D721Med (cell line): ENCODE measurements around the gene DNAJB14.
"Not testable (repeated sequence)": the region's sequence is repeated elsewhere in the genome, so short reads cannot be mapped to it uniquely, and the experiment has no call there.

Experiments
- DNase-seq: peaks from one replicate; pipeline ENCODE4 v3.0.0; 2011; ENCODE audit warnings: low spot score; ENCODE audit not compliant: insufficient read length
- FAIRE-seq: peaks from 2 replicates; lab custom pipeline; 2011; peaks lifted over from hg19 to GRCh38; lab: Jason Lieb, UNC
- CTCF ChIP-seq: IDR thresholded peaks from 2 replicates; pipeline ENCODE4 v1.5.1; 2012; ENCODE audit warnings: mild to moderate bottlenecking, control low read depth; ENCODE audit not compliant: insufficient read depth; ENCODE audit errors: missing control alignments

The DNAJB14 gene

GRCh38 chr4:99971453-99972111, 25.2 kb upstream of the DNAJB14 start:
- FAIRE-seq (no peak), DNase-seq (no peak)
- TF ChIP-seq CTCF = no peak

DNA sequence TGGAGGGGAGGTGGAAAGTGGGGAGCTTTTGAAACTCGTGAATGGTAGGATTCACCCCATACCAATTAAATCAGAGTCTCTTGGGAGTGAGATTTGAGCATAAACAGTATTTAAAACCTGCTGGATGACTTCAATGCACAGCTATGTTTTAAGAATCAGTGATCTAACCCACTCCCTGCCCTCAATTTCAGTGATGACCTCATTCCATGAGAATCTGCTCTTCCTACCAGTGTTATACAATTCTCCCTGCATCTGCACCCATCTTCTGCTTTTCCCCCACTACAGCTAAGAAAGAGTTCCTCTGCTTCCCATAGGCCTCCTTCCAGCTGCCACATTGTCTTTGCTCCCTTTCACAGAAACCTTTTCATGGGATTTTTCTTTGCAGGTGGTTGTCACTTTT, 21.9 kb upstream of the DNAJB14 start:
- FAIRE-seq = no peak
- no peak for TF ChIP-seq CTCF
- no peak for DNase-seq

GRCh38 chr4:99966692-99967091, 20.3 kb upstream of the DNAJB14 start:
- no peak for TF ChIP-seq CTCF
- DNase-seq = no peak
- FAIRE-seq = no peak

DNA sequence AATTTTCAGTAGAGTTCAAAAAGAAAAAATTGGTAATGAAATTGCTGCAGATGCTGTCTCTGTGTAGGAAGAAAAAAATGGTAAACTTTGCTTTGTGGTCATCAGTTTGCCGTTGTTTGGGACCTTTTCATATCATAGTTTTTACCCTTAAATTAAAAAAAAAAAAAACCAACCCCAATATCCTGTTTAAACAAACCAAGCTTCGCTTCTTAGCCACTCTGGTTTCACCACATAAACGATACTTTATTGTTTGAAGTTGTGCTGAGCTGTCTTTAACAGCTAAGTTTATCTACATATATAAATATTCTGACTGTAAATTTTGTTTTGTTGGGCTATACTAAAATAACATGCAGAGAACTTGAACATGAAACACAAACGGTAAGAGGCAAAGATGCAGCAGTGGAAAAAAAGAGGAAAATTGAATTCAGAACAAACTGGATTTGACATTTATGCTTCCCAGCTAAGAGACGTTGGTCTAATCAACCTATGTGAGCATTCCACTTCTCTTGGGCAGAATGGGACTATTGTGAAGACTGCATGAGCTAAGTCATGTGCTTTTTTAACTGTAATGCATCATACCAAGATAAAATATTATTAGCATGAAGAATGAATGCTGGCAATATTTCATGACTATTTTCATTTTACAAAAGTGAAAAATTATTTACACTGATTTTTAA, 19.4 kb upstream of the DNAJB14 start:
- no peak for TF ChIP-seq CTCF
- FAIRE-seq (no peak), DNase-seq (no peak)

GRCh38 chr4:99965173-99965572, 18.8 kb upstream of the DNAJB14 start:
- TF ChIP-seq CTCF = no peak
- no peak for FAIRE-seq

GRCh38 chr4:99961711-99962110, 15.3 kb upstream of the DNAJB14 start:
- DNase-seq (no peak), FAIRE-seq (no peak)
- no peak for TF ChIP-seq CTCF

More at GRCh38 chr4:99965173-99965572, 18.8 kb upstream of the DNAJB14 start:
- no peak for DNase-seq

GRCh38 chr4:99960648-99961047, 14.2 kb upstream of the DNAJB14 start:
- FAIRE-seq = no peak
- no peak for DNase-seq
- TF ChIP-seq CTCF = no peak

DNA sequence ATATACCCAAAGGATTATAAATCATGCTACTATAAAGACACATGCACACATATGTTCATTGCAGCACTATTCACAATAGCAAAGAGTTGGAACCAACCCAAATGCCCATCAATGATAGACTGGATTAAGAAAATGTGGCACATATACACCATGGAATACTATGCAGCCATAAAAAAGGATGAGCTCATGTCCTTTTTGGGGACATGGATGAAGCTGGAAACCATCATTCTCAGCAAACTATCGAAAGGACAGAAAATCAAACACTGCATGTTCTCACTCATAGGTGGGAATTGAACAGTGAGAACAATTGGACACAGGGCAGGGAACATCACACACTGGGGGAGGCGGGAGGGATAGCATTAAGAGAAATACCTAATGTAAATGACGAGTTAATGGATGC, 11.8 kb upstream of the DNAJB14 start:
- not testable (repeated sequence) for DNase-seq, FAIRE-seq
